ENCODE data around the gene TCHHL1.

- TF ChIP-seq CTCF (IDR thresholded peaks at IDR 0.05; ENCODE audit: insufficient read depth, low read length) (peak; percentile 66), GABPA (IDR thresholded peaks at IDR 0.05; ENCODE audit: low read depth) (no peak), REST (IDR thresholded peaks at IDR 0.05; ENCODE audit: insufficient replicate concordance, low read depth) (no peak), POLR2AphosphoS5 (IDR thresholded peaks at IDR 0.05; ENCODE audit: low read depth) (no peak), SPI1 (IDR thresholded peaks at IDR 0.05; ENCODE audit: borderline replicate concordance, low read depth) (no peak)
Observed at GRCh38 chr1:152052606-152053005, 36.3 kb downstream of the TCHHL1 start.
